Erythroblast (primary cell): ENCODE measurements around the gene ITPA.

Source experiments
- DNase-seq, 2 experiments: peaks; one replicate each; lab custom pipeline; 2025; lab: John Stamatoyannopoulos, UW
- GATA1 ChIP-seq: IDR thresholded peaks from 2 replicates; pipeline ENCODE4 v1.6.1; 2011; ENCODE audit warnings: low read depth, mild to moderate bottlenecking, control low read depth, low read length, moderate library complexity
- POLR2A ChIP-seq: IDR thresholded peaks from 2 replicates; pipeline ENCODE4 v1.6.1; 2011; ENCODE audit warnings: mild to moderate bottlenecking, low read length

The ITPA gene

DNA sequence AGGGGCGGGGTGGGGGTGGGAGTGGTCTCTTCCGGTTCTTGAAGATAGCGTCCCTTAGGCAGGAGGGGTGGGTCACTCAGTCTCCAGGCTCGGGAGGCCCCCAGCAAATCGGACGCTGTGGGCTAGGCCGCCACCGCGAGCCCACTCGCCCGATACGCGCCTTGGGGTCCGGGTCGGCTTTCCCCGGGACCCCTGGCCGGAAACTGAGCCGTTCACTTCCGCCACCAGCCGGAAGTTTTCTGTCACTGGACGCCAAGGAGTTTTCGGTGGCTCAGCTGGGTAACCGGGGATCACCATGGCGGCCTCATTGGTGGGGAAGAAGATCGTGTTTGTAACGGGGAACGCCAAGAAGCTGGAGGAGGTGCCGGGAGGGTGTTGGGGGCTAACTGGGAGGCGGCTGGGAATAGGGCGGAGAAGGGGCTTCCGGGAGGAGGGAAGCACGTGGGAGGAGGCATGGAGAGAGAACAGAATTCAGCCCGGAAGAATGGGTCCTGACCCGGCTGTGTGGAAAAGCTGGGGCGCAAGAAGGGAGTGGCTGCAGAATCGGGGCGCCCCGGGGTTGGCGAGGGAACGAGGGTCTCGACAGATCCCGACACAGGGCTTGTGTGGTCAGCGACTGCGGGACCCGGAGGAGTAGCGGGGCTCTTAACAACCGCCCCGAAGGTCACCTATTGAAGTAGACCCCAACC is at the start of gene ITPA:
Gene ITPA, plus strand, starts transcription at position 242 of the 689 bp plus-strand sequence. Its CDS starts 54 bp downstream, at position 296.
- peak; percentile 57 for TF ChIP-seq POLR2A
- TF ChIP-seq GATA1 = no peak
- peak; percentile 77 to 78 for DNase-seq

DNA sequence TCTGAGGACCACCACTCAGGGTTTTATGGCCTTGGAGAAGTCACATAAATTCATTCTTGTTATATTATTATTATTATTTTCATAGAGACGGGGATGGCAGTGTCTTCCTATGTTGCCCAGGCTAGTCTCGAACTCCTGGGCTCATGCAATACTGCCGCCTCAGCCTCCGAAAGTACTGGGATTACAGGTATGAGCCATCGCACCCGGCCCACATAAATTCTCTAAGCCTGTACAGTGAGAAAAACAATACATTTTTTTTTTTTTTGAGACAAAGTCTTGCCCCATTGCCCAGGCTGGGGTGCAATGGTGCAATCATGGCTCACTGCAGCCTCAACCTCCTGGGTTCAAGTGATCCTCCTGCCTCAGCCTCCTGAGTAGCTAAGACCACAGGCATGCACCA is 48.9 kb upstream of the ITPA start:
- no peak for TF ChIP-seq GATA1
- TF ChIP-seq POLR2A = no peak
- no peak for DNase-seq

GRCh38 chr20:3161316-3162079 is 47.8 kb upstream of the ITPA start:
- no peak for DNase-seq
- no peak for TF ChIP-seq GATA1
- TF ChIP-seq POLR2A = no peak

GRCh38 chr20:3162080-3162611 is 47.2 kb upstream of the ITPA start:
- TF ChIP-seq POLR2A (no peak), GATA1 (no peak)
- no peak for DNase-seq

- no peak for DNase-seq
- no peak for TF ChIP-seq GATA1
- TF ChIP-seq POLR2A = no peak
Observed at GRCh38 chr20:3163099-3164042, 45.9 kb upstream of the ITPA start.

DNA sequence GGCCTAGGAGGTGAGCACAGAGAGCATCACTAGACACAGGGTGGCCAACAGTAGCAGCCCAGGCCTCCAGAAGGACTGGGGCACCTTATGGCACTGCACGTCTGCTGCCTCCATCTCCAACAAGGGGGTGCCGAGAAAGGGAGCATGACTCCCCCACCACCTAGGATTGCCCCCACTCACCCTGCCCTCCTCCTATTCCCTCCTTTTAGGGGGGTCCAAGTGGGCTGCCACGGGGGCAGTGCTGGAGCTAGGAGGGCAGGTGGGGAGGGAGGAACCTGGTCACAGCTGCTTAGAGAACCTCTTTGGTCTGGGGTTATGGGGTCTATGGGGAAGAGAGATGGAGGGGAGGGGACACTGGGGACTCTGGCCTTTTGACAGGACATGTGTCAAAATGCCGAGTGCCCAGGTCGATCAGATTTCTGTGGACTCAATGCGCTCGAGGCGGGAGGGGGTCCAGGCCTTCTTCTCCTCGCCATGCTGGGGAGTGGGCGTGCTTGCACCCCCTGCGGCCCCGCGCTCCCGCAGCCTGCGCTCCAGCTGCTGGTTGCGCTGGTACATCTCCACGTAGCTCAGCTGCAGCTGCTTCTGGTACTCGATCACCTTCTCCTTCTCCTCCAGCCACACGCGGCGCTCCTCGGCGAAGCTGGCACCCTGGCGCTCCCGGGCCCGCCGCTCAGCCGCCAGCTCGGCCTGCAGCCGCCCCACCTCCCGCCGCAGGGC is 45.1 kb upstream of the ITPA start:
- no peak for DNase-seq
- no peak for TF ChIP-seq GATA1
- TF ChIP-seq POLR2A = no peak

GRCh38 chr20:3164763-3165410 is 44.4 kb upstream of the ITPA start:
- TF ChIP-seq POLR2A (no peak), GATA1 (no peak)
- no peak for DNase-seq

DNA sequence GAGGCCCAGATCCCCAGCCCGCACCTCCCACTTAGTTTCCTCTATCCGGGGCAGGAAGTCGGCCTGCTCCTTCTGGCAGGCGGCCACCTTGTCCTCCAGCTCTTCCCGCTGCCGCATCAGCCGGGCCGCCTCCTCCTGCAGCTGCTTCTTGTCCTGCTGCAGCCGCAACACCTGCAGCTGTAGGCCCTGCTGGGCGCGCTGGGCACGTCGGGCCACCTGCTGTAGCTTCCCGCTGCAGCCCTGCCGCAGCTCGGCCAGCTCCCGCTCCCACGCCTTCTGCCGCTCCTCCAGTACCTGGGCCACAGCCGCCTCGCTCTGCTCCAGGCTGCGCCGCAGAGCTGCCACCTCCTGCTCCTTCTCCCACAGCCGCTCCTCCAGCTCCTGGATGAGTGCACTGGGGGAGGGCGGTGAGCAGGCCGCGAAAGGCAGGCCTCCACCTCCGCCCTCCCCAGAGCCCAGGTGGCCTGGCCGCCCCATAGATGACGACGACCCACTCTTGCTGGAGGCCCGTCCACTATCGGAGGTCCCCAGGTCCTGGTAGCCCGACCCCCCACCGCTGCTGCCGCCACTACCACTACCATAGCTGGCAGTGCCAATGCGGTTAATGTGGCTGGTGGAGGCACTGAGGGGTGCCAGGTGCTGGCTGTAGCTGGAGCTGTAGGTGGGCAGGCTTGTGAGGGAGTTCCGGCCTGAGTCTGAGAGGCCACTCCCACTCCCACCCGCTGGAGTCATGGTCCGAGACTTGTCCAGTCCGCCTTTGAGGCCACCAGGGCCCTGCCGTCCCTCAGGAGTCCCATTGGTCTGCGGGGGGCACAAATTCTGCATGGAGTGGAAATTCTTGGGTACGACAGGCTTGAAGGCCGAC is 43.6 kb upstream of the ITPA start:
- DNase-seq = no peak

GRCh38 chr20:3166338-3166912 is 42.9 kb upstream of the ITPA start:
- DNase-seq = no peak
- TF ChIP-seq POLR2A (no peak), GATA1 (no peak)

More for the DNA sequence above, 43.6 kb upstream of the ITPA start:
- TF ChIP-seq GATA1 (no peak), POLR2A (no peak)

DNA sequence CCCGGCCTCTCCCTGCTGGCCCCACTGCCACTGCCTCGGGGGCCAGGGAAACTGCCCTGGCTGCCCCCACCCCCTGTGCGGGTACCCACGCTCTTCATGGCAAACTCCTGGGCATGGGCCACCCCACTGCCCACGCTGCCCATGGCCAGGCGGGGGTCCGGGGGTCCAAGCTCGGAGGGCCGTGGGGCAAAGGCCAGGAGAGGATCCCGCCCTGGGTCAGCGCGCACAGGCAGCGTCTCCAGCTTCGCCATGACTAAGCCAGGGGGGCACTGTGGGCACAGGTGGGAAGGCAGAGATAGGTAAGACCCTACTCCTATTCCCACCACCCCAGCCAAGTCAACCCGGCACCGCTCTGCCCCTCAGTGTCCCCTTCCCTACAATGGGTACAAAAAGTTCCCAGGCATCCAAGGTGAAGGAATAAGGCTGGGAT is 42.4 kb upstream of the ITPA start:
- DNase-seq = no peak
- TF ChIP-seq POLR2A (no peak), GATA1 (no peak)

DNA sequence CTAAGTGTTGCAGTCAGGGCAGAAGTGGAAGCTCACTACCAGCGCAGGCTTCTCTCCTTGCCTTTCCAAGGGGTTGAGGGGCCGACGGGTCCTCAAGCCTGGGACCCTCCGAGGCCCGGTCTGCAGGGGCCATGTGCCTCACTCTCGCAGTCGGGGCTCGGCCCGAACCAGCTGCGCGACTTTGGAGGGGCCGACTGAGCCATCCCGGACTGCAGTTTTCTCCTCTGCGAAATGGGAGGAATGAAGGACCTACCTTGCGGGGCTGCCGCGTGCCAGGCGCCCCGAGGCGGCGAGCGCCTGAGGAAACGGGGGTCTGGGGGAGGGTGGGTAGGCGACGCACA is 41.6 kb upstream of the ITPA start:
- DNase-seq = no peak
- TF ChIP-seq GATA1 = no peak
- TF ChIP-seq POLR2A = no peak
